ENCODE measurements around the gene FBXO44. TPM values are rescaled to one million over a fixed set of nuclear protein-coding genes. Genes with fewer than 3 reads are reported as not detected.

The FBXO44 gene
- polyA plus RNA-seq, 3 donors: 1.5 to 17.8 (median 2.0) TPM

- Histone ChIP-seq H3K4me1 (ENCODE audit: control insufficient read depth in 1 of 2, insufficient read depth in 2 of 2, low read length in 2 of 2) (no peaks in the 10 kb centered on the region), H3K79me2 (ENCODE audit: insufficient read depth, low read length) (no peaks in the 10 kb centered on the region), H3K9me3 (replicated peaks in 1 of 2; ENCODE audit: control insufficient read depth in 1 of 2, insufficient read depth in 1 of 2, low read length in 2 of 2) (no peaks in the 10 kb centered on the region), H2AFZ (ENCODE audit: insufficient read depth, low read depth, low read length, poor library complexity, severe bottlenecking) (no peak overlapping the region), H3K4me3 (replicated peaks in 1 of 3; ENCODE audit: low read depth in 2 of 3, low read length in 3 of 3) (no peak overlapping the region), H3K4me2 (replicated peaks; ENCODE audit: extremely low read depth, low read length, poor library complexity, severe bottlenecking) (no peak overlapping the region), H4K20me1 (ENCODE audit: insufficient read depth, low read length) (no peaks in the 10 kb centered on the region), H3K9ac (ENCODE audit: insufficient read depth, low read length, poor library complexity, severe bottlenecking) (no peak overlapping the region), H3K36me3 (replicated peaks in 1 of 2; ENCODE audit: control insufficient read depth in 1 of 2, insufficient read depth in 2 of 2, low read length in 2 of 2) (no peaks in the 10 kb centered on the region), H3K27ac (ENCODE audit: low read depth in 1 of 2, low read length in 2 of 2) (no peak overlapping the region), H3K27me3 (ENCODE audit: control insufficient read depth in 2 of 2, insufficient read depth in 2 of 2, low read length in 2 of 2) (no peaks in the 10 kb centered on the region)
- TF ChIP-seq CTCF (IDR thresholded peaks at IDR 0.05): no peak
- Mint-ChIP-seq H3K27me3 (ENCODE audit: low read depth in 3 of 3) (peaks cover 10 to 23% (median 16%) of the 10 kb centered on the region in 3 donors), H3K4me3 (no peak overlapping the region), H3K9me3 (no peaks in the 10 kb centered on the region), H3K27ac (no peak overlapping the region), H3K4me1 (no peaks in the 10 kb centered on the region), H3K36me3 (no peaks in the 10 kb centered on the region)
- WGBS (ENCODE audit: insufficient coverage): no CpG with 5 or more reads among the region's 3 CpGs
- intact Hi-C loops (cut with micrococcal nuclease): no loop called here
- DNase-seq: no peak
Measured at GRCh38 chr1:11626551-11626950, 28.1 kb upstream of the FBXO44 start.

GRCh38 chr1:11628767-11629166, 25.9 kb upstream of the FBXO44 start:
- H3K27me3 Mint-ChIP-seq (ENCODE audit: low read depth in 3 of 3): peaks cover 9 to 24% (median 18%) of the 10 kb centered on the region in 3 donors
- H3K9me3 Mint-ChIP-seq: no peaks in the 10 kb centered on the region
- H3K79me2 ChIP-seq (ENCODE audit: insufficient read depth, low read length): no peaks in the 10 kb centered on the region
- H3K4me3 Mint-ChIP-seq: no peak overlapping the region
- no peak for TF ChIP-seq CTCF (IDR thresholded peaks at IDR 0.05)
- 100% methylated on average over 1 of the region's 7 CpGs for WGBS (ENCODE audit: insufficient coverage)
- DNase-seq: no peak
- H3K27ac Mint-ChIP-seq: no peak overlapping the region
- no peaks in the 10 kb centered on the region for H3K36me3 Mint-ChIP-seq
- no peaks in the 10 kb centered on the region for H3K36me3 ChIP-seq (replicated peaks in 1 of 2; ENCODE audit: control insufficient read depth in 1 of 2, insufficient read depth in 2 of 2, low read length in 2 of 2)
- no peaks in the 10 kb centered on the region for H3K4me1 ChIP-seq (ENCODE audit: control insufficient read depth in 1 of 2, insufficient read depth in 2 of 2, low read length in 2 of 2)
- no peaks in the 10 kb centered on the region for H3K4me1 Mint-ChIP-seq
- H2AFZ ChIP-seq (ENCODE audit: insufficient read depth, low read depth, low read length, poor library complexity, severe bottlenecking): no peak overlapping the region
- no peak overlapping the region for H3K27ac ChIP-seq (ENCODE audit: low read depth in 1 of 2, low read length in 2 of 2)
- H3K9me3 ChIP-seq (replicated peaks in 1 of 2; ENCODE audit: control insufficient read depth in 1 of 2, insufficient read depth in 1 of 2, low read length in 2 of 2): no peaks in the 10 kb centered on the region
- H3K4me3 ChIP-seq (replicated peaks in 1 of 3; ENCODE audit: low read depth in 2 of 3, low read length in 3 of 3): no peak overlapping the region
- H3K9ac ChIP-seq (ENCODE audit: insufficient read depth, low read length, poor library complexity, severe bottlenecking): no peak overlapping the region
- no peaks in the 10 kb centered on the region for H4K20me1 ChIP-seq (ENCODE audit: insufficient read depth, low read length)
- H3K4me2 ChIP-seq (replicated peaks; ENCODE audit: extremely low read depth, low read length, poor library complexity, severe bottlenecking): no peak overlapping the region
- intact Hi-C loops (cut with micrococcal nuclease): no loop called here
- H3K27me3 ChIP-seq (ENCODE audit: control insufficient read depth in 2 of 2, insufficient read depth in 2 of 2, low read length in 2 of 2): no peaks in the 10 kb centered on the region
